Neural progenitor cell (in vitro differentiated cells): ENCODE measurements around the gene TIPARP. TPM values are rescaled to one million over a fixed set of nuclear protein-coding genes. Genes with fewer than 3 reads are reported as not detected.

Experiments used
- DNase-seq: peaks from one replicate; pipeline ENCODE4 v3.0.0-alpha.2; 2016; ENCODE audit warnings: low spot score
- H2AFZ ChIP-seq: fragments of 200-600 bp; sonication (generic); replicated peaks from 2 replicates; pipeline ENCODE4 v1.6.1; 2016; ENCODE audit warnings: antibody characterized with exemption
- H3F3A ChIP-seq: fragments of 200-600 bp; sonication (generic); 2 replicates; pipeline ENCODE4 v1.6.1; 2016; ENCODE audit warnings: antibody characterized with exemption, low read depth
- H3K27ac ChIP-seq: fragments of 200-600 bp; sonication (generic); 2 replicates; pipeline ENCODE4 v1.5.1; 2016; ENCODE audit warnings: mild to moderate bottlenecking
- H3K27me3 ChIP-seq: fragments of 200-600 bp; sonication (generic); 2 replicates; pipeline ENCODE4 v1.6.1; 2016; ENCODE audit warnings: mild to moderate bottlenecking, moderate library complexity
- H3K36me3 ChIP-seq: fragments of 200-600 bp; sonication (generic); 2 replicates; pipeline ENCODE4 v1.5.1; 2016
- H3K4me1 ChIP-seq: fragments of 200-600 bp; sonication (generic); 2 replicates; pipeline ENCODE4 v1.6.1; 2016; ENCODE audit warnings: mixed run types
- H3K4me2 ChIP-seq: fragments of 200-600 bp; sonication (generic); 2 replicates; pipeline ENCODE4 v1.6.1; 2016
- H3K4me3 ChIP-seq: fragments of 200-600 bp; sonication (generic); 2 replicates; pipeline ENCODE4 v1.5.1; 2016
- H3K79me2 ChIP-seq: fragments of 200-600 bp; sonication (generic); 2 replicates; pipeline ENCODE4 v1.6.1; 2016; ENCODE audit warnings: low read depth
- H3K9ac ChIP-seq: fragments of 200-600 bp; sonication (generic); 2 replicates; pipeline ENCODE4 v1.6.1; 2016
- H3K9me3 ChIP-seq: fragments of 200-600 bp; sonication (generic); 2 replicates; pipeline ENCODE4 v1.5.1; 2016; ENCODE audit warnings: low read depth
- H4K20me1 ChIP-seq: fragments of 200-600 bp; sonication (generic); 2 replicates; pipeline ENCODE4 v1.6.1; 2016; ENCODE audit warnings: low read depth
- H3K27ac Mint-ChIP-seq: 3 replicates; pipeline ENCODE4 v1.8.0; 2021; ENCODE audit warnings: mixed read lengths
- H3K27me3 Mint-ChIP-seq: 2 replicates; pipeline ENCODE4 v1.8.0; 2022; ENCODE audit warnings: low read depth, mild to moderate bottlenecking, inconsistent platforms, moderate library complexity, mixed read lengths; ENCODE audit not compliant: insufficient read depth
- H3K36me3 Mint-ChIP-seq: 3 replicates; pipeline ENCODE4 v1.8.0; 2021; ENCODE audit warnings: mixed read lengths
- H3K4me1 Mint-ChIP-seq: 3 replicates; pipeline ENCODE4 v1.8.0; 2021; ENCODE audit warnings: mixed read lengths
- H3K4me3 Mint-ChIP-seq: 3 replicates; pipeline ENCODE4 v1.8.0; 2021; ENCODE audit warnings: mild to moderate bottlenecking, moderate library complexity, mixed read lengths
- H3K9me3 Mint-ChIP-seq: 3 replicates; pipeline ENCODE4 v1.8.0; 2020; ENCODE audit warnings: mixed read lengths
- EZH2 ChIP-seq: fragments of 200-600 bp; sonication (generic); IDR thresholded peaks from 2 replicates; pipeline ENCODE4 v1.6.1; 2017; ENCODE audit warnings: antibody characterized with exemption, mild to moderate bottlenecking, moderate library complexity
- EZH2phosphoT487 ChIP-seq: fragments of 200-600 bp; sonication (generic); IDR thresholded peaks from 2 replicates; pipeline ENCODE4 v1.6.1; 2017; ENCODE audit warnings: antibody characterized with exemption
- total RNA-seq: library from RNA; depleted of rRNA; stranded (reverse); fragments of >200 nt; gene quantifications from 2 replicates; pipeline ENCODE4 v1.2.3, GENCODE V29; 2015; ENCODE audit warnings: low replicate concordance
- TF ChIP-seq, protein P1 (sequence below): fragments of 200-600 bp; sonication (generic); IDR thresholded peaks from 2 replicates; pipeline ENCODE4 v1.5.1; 2017; ENCODE audit warnings: antibody characterized with exemption, mild to moderate bottlenecking

The TIPARP gene
- total RNA-seq, 1 donor from 2014 or later: 13.5 TPM

- no peak overlapping the region for H3K4me2 ChIP-seq
- no peaks in the 10 kb centered on the region for H3K9me3 Mint-ChIP-seq
- DNase-seq: no peak
- no peak overlapping the region for H3K4me3 ChIP-seq
- peaks cover 9% of the 10 kb centered on the region for H3K4me1 Mint-ChIP-seq
- H3K9me3 ChIP-seq: no peaks in the 10 kb centered on the region
- H3K79me2 ChIP-seq: no peaks in the 10 kb centered on the region
- H3K27ac ChIP-seq: no peak overlapping the region
- H3K36me3 ChIP-seq: no peaks in the 10 kb centered on the region
- no peak overlapping the region for H3K4me3 Mint-ChIP-seq
- H3K27me3 Mint-ChIP-seq: no peaks in the 10 kb centered on the region
- H3K27ac Mint-ChIP-seq: no peak overlapping the region
- no peak for TF ChIP-seq EZH2phosphoT487
- TF ChIP-seq, protein P1, sequence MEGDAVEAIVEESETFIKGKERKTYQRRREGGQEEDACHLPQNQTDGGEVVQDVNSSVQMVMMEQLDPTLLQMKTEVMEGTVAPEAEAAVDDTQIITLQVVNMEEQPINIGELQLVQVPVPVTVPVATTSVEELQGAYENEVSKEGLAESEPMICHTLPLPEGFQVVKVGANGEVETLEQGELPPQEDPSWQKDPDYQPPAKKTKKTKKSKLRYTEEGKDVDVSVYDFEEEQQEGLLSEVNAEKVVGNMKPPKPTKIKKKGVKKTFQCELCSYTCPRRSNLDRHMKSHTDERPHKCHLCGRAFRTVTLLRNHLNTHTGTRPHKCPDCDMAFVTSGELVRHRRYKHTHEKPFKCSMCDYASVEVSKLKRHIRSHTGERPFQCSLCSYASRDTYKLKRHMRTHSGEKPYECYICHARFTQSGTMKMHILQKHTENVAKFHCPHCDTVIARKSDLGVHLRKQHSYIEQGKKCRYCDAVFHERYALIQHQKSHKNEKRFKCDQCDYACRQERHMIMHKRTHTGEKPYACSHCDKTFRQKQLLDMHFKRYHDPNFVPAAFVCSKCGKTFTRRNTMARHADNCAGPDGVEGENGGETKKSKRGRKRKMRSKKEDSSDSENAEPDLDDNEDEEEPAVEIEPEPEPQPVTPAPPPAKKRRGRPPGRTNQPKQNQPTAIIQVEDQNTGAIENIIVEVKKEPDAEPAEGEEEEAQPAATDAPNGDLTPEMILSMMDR: no peak
- no peak for TF ChIP-seq EZH2
- no peaks in the 10 kb centered on the region for H3F3A ChIP-seq
- no peaks in the 10 kb centered on the region for H3K36me3 Mint-ChIP-seq
- H3K9ac ChIP-seq: no peak overlapping the region
- peak overlapping the region; percentile 19 for H2AFZ ChIP-seq
- no peaks in the 10 kb centered on the region for H4K20me1 ChIP-seq
- peaks cover 4% of the 10 kb centered on the region for H3K4me1 ChIP-seq
- H3K27me3 ChIP-seq: no peaks in the 10 kb centered on the region
Observed at GRCh38 chr3:156638271-156638670, 36.1 kb upstream of the TIPARP start.

DNA sequence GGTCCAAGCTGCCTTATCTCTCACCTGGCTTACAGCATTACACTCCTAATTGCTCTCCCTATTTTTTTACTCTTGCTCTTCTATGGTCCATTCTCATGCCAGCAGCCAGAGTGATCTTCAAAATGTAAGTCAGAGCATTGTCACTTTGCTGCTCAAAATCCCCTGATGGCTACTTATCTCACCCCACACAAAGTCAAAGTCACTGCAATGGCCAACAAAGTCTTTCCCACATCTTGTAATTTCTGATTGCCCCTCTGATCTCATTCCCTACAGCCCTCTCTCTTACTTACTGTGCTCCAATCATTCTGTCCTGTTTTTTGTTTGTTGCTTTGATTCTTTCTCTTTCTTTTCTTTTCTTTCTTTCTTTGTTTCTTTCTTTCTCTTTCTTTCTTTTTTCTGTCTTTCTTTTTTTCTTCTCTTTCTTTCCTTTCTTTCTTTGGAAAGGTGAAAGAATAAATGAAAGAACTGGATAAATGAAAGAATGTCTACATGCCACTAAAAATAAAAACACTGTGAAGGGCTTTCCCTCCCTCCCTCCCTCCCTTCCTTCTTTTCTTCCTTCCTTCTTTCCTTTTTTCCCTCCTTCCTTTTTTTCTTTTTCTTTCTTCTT is 34.9 kb upstream of the TIPARP start:
- Histone ChIP-seq H3F3A (no peaks in the 10 kb centered on the region), H3K4me2 (no peak overlapping the region), H3K9ac (no peak overlapping the region), H3K36me3 (no peaks in the 10 kb centered on the region), H2AFZ (no peak overlapping the region), H3K9me3 (no peaks in the 10 kb centered on the region), H3K4me1 (peaks cover 4% of the 10 kb centered on the region), H3K79me2 (no peaks in the 10 kb centered on the region), H3K27ac (no peak overlapping the region), H3K27me3 (no peaks in the 10 kb centered on the region), H3K4me3 (no peak overlapping the region), H4K20me1 (no peaks in the 10 kb centered on the region)
- Mint-ChIP-seq H3K27ac (no peak overlapping the region), H3K4me3 (no peak overlapping the region), H3K27me3 (no peaks in the 10 kb centered on the region), H3K36me3 (no peaks in the 10 kb centered on the region), H3K4me1 (peaks cover 20% of the 10 kb centered on the region), H3K9me3 (no peaks in the 10 kb centered on the region)
- TF ChIP-seq EZH2 (no peak), EZH2phosphoT487 (no peak)
- TF ChIP-seq, protein P1: no peak
- no peak for DNase-seq

- H3K9me3 Mint-ChIP-seq: peaks cover under 1% of the 10 kb centered on the region
- no peak overlapping the region for H3K27ac ChIP-seq
- no peaks in the 10 kb centered on the region for H3K27me3 ChIP-seq
- peaks cover 4% of the 10 kb centered on the region for H3K4me1 ChIP-seq
- H3K9ac ChIP-seq: no peak overlapping the region
- TF ChIP-seq EZH2phosphoT487 (no peak), EZH2 (no peak)
- TF ChIP-seq, protein P1: no peak
- H3K36me3 Mint-ChIP-seq: no peaks in the 10 kb centered on the region
- H2AFZ ChIP-seq: no peak overlapping the region
- peaks cover 25% of the 10 kb centered on the region for H3K4me1 Mint-ChIP-seq
- H3F3A ChIP-seq: no peaks in the 10 kb centered on the region
- no peaks in the 10 kb centered on the region for H4K20me1 ChIP-seq
- no peak overlapping the region for H3K4me3 ChIP-seq
- H3K79me2 ChIP-seq: no peaks in the 10 kb centered on the region
- H3K9me3 ChIP-seq: no peaks in the 10 kb centered on the region
- H3K4me2 ChIP-seq: no peak overlapping the region
- H3K36me3 ChIP-seq: no peaks in the 10 kb centered on the region
- no peak for DNase-seq
- no peak overlapping the region for H3K27ac Mint-ChIP-seq
- H3K27me3 Mint-ChIP-seq: no peaks in the 10 kb centered on the region
- H3K4me3 Mint-ChIP-seq: no peak overlapping the region
Observed at GRCh38 chr3:156641618-156641975, 32.8 kb upstream of the TIPARP start.
